Fibroblast of pulmonary artery (primary cell): ENCODE data around the gene SPATA25.

Experiments
- DNase-seq: peaks from one replicate; pipeline ENCODE4 v3.0.0-alpha.2; 2010; ENCODE audit warnings: low read depth
- H3K4me3 ChIP-seq: replicated peaks from 2 replicates; pipeline ENCODE4 v1.5.1; 2011; ENCODE audit warnings: low read depth, mild to moderate bottlenecking, control low read depth, low read length, moderate library complexity
- TF ChIP-seq, protein P1 (sequence below): IDR thresholded peaks from 2 replicates; pipeline ENCODE4 v1.5.1; 2011; ENCODE audit warnings: mild to moderate bottlenecking, control low read depth, low read length, inconsistent platforms; ENCODE audit errors: missing control alignments

The SPATA25 gene

DNA sequence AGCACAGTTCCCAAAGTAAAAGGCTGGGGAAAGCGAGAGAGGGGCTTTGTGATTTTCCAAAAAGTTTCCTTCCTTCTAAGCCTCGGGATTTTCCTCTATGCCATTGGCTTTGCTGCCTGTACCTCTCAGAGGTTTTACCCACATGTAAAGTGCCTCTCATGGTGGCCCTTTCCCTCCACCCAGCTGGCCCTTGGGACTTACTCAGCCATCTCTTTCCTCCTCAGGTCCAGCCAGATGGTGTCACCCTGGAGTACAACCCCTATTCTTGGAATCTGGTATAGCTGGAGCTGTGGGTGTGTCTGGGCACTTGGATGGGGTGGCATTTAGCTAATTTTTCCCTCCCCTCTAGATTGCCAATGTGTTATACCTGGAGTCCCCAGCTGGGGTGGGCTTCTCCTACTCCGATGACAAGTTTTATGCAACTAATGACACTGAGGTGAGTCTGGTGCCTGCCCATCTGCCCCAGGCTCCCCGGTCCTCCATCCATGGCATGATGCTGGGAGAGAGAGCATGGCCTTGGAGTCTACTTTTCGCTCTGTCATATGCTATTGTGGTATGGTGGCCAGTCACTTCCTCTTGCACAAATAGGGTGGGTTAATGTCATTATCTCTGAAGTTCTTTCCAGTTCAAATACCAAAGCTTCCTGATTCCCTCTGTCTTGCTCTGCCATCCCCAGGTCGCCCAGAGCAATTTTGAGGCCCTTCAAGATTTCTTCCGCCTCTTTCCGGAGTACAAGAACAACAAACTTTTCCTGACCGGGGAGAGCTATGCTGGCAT lies 4.8 kb upstream of the SPATA25 start:
- peak overlapping the region; percentile 69 for H3K4me3 ChIP-seq
- TF ChIP-seq, protein P1, sequence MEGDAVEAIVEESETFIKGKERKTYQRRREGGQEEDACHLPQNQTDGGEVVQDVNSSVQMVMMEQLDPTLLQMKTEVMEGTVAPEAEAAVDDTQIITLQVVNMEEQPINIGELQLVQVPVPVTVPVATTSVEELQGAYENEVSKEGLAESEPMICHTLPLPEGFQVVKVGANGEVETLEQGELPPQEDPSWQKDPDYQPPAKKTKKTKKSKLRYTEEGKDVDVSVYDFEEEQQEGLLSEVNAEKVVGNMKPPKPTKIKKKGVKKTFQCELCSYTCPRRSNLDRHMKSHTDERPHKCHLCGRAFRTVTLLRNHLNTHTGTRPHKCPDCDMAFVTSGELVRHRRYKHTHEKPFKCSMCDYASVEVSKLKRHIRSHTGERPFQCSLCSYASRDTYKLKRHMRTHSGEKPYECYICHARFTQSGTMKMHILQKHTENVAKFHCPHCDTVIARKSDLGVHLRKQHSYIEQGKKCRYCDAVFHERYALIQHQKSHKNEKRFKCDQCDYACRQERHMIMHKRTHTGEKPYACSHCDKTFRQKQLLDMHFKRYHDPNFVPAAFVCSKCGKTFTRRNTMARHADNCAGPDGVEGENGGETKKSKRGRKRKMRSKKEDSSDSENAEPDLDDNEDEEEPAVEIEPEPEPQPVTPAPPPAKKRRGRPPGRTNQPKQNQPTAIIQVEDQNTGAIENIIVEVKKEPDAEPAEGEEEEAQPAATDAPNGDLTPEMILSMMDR: peak; percentile 28
- DNase-seq: peak; percentile 42

DNA sequence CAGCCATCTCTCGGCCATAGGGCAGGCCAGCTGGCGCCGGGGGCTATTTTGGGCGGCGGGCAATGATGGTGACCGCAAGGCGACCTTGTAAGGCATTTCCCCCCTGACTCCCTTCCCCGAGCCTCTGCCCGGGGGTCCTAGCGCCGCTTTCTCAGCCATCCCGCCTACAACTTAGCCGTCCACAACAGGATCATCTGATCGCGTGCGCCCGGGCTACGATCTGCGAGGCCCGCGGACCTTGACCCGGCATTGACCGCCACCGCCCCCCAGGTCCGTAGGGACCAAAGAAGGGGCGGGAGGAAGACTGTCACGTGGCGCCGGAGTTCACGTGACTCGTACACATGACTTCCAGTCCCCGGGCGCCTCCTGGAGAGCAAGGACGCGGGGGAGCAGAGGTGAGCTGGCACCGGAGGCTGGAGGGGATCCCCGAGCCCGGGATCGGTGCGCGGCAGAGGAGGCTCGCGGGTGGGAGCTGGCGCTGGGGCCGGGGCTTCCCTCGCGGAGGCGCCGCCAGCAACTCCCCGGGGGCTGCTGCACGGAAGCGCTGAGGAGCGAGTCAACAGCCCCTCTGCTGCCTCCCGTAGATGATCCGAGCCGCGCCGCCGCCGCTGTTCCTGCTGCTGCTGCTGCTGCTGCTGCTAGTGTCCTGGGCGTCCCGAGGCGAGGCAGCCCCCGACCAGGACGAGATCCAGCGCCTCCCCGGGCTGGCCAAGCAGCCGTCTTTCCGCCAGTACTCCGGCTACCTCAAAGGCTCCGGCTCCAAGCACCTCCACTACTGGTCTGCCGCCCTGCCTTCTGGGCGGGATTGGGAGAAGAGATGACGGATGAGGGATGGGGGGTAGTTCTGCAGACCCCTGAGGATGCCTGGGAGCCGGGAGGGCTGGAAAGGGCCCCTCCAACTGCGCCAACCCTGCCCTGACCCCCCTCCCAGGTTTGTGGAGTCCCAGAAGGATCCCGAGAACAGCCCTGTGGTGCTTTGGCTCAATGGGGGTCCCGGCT lies 3.9 kb upstream of the SPATA25 start, which contains the start of the genes CTSA and NEURL2:
Gene CTSA (plus strand): TSS at position 351 of the 999 bp plus-strand sequence. CDS start 234 bp downstream, at position 585.
Gene NEURL2 (minus strand): TSS at position 224 of the 999 bp plus-strand sequence. CDS start 217 bp downstream, at position 7.
- TF ChIP-seq, protein P1: no peak
- H3K4me3 ChIP-seq: peak within 1 kb of the TSS; percentile 69
- DNase-seq: peak; percentile 95

DNA sequence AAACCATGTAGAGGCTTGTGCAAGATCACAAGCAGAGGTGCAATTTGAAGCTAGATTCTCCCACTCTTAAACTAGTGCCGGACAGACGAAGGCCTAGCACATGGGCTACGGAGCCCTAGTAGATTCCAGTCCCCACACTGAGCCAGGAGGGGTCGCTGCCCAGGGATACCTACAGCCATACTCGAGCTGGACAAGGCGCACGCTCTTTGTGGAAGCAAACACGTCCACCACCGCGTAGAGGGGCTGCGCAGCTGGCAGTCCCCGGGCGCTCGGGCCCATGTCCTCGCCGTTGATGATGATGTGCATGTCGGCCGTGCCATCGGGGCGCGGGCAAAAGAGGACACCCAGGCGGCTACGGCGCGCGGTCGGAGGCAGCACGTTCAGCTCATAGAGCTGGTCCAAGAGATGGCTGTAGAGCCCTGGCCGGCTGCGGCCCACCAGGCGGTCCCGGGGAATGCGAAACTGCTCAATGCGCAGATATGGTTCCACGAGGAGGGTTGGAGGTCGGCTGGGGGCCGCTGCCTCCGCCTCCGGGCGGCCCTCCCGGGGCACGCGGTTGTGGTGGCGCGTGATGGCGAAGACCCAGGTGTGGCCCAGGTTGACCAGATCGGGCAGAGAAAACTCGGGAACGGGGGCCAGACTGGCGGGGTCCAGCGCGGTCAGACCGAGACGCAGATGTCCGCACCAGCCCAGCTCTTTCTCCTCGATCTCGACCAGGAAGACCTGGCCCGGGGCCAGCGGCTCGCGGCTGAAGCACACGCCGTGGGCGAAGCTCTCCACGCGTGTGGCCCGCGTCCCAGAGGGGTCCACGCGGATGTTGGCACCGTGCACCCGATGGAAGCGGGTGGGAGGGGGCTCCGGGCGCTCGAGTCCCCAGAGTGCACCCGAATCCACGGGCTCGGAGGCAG lies 2.9 kb upstream of the SPATA25 start:
- H3K4me3 ChIP-seq: peak overlapping the region; percentile 69
- TF ChIP-seq, protein P1: peak; percentile 77
- peak; percentile 86 for DNase-seq

DNA sequence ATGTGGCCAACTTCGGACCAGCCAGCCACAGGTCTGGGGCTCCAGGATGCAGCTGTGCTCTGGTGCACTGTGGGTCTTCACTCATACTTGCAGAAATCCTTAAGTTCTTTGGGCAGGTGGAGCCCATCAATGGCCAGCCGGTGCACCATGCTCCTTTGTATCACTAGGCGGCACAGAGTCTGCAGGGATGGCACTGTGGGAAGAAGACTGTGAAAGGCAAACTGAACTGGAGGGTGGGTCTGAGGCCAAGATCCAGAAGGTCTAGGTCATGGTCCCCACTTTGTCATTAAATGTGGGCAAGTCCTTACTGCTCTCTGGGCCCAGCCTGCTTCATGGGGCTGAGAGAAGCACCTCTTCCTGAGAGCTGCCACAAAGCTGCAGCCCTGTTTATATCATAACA lies 1.3 kb upstream of the SPATA25 start:
- H3K4me3 ChIP-seq: no peak overlapping the region
- TF ChIP-seq, protein P1: no peak
- DNase-seq: no peak

DNA sequence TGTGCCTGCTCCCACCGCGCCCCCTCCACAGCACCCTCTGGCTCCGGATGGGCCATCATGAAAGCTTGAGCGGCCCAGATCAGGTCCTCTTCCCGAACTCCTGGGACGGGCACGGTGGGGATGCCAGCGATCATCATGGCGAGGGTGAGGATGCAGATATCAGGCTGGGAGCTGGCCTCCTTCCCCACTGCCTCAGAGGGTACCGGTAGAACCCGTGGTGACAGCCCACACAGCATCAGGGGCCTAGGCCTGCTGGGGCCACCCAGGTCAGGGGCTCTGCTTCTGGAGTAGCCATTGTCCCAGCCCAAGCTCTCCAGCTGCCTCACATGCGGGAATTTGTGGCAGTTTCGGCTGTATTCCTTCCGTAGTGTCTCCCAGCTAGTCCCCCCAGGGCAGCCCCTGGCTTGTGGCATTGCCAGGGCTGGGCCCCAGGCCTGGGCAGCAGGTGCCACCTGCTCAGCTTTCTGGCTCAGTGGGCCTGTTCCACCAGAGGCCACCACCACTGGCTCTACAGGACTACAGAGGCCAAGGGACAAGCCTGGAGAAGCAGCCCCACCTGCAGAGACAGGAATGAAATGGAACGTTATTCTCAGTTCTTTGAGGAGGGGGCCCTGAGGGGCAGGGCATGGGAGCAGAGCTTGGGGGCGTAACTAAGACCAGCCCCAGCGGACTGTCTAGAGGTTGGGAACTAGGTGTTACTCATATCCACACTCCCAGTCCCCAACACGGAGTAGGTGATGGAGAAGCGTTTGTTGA lies 654 bp downstream of the SPATA25 start:
- H3K4me3 ChIP-seq: no peak overlapping the region
- TF ChIP-seq, protein P1: no peak
- no peak for DNase-seq
